Calu3 (cell line): ENCODE measurements around the gene NEDD4L. TPM values are rescaled to one million over a fixed set of nuclear protein-coding genes. Genes with fewer than 3 reads are reported as not detected.

Experiments
- BruUV-seq: library from RNA; stranded (reverse); fragments of 400-500 nt; replicated peaks from 2 replicates; lab custom pipeline; 2021; lab: Mats Ljungman, UMichigan
- CTCF ChIA-PET: fragments of 300-600 bp; sonication (Branson Sonifier 250); formaldehyde crosslinking; loops from one replicate; lab custom pipeline; 2022; ENCODE audit warnings: antibody characterized with exemption; lab: Charles Lee
- DNase-seq: peaks from one replicate; pipeline ENCODE4 v3.0.0; 2022
- H3K27ac Mint-ChIP-seq: one replicate; pipeline ENCODE4 v1.8.0; 2022; ENCODE audit warnings: mixed read lengths; ENCODE audit not compliant: unreplicated experiment
- H3K27me3 Mint-ChIP-seq: one replicate; pipeline ENCODE4 v1.8.0; 2022; ENCODE audit warnings: mixed read lengths; ENCODE audit not compliant: unreplicated experiment
- H3K36me3 Mint-ChIP-seq: one replicate; pipeline ENCODE4 v1.8.0; 2022; ENCODE audit warnings: mild to moderate bottlenecking, moderate library complexity, mixed read lengths; ENCODE audit not compliant: insufficient read depth, unreplicated experiment
- H3K4me1 Mint-ChIP-seq: one replicate; pipeline ENCODE4 v1.8.0; 2022; ENCODE audit warnings: mild to moderate bottlenecking, low read depth, mixed read lengths; ENCODE audit not compliant: unreplicated experiment
- H3K4me3 Mint-ChIP-seq: one replicate; pipeline ENCODE4 v1.8.0; 2022; ENCODE audit warnings: mild to moderate bottlenecking, low read depth, moderate library complexity, mixed read lengths; ENCODE audit not compliant: unreplicated experiment
- H3K9me3 Mint-ChIP-seq: one replicate; pipeline ENCODE4 v1.8.0; 2022; ENCODE audit warnings: low read depth, mixed read lengths; ENCODE audit not compliant: unreplicated experiment
- intact Hi-C: fragments of 100-400 bp; cut with micrococcal nuclease; formaldehyde crosslinking; loops from one replicate; pipeline ENCODE4 v1.10.0; 2022; ENCODE audit not compliant: unreplicated experiment
- total RNA-seq: library from RNA; stranded (reverse); gene quantifications from 2 replicates; pipeline ENCODE4 v1.2.3, GENCODE V29; 2022
- TF ChIP-seq, protein P1 (sequence below): fragments of 200-600 bp; IDR thresholded peaks from one replicate; pipeline ENCODE4 v1.8.0; 2022; ENCODE audit warnings: antibody characterized with exemption; ENCODE audit not compliant: unreplicated experiment

Gene NEDD4L
- total RNA-seq, 1 experiment from 2014 or later = 213 TPM

DNA sequence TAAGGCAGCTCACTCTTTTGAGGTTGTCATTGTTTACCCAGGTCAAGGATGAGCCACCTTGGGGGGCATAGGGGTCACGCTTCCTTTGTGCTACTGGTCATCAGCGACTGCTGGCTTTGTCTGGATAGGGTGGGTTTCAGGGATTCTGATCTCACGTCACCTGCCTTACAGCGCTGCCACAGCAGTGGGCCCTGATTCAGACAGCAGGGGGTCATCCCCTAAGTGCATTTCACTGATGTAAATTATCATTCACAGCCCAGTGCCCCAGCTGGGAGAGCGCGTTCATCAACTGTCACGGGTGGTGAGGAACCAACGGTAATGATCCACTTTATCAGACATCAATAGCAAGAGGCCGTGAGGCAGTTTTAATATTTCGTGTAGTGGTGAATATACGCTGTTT is 291.2 kb downstream of the NEDD4L start:
- peaks cover 82% of the 10 kb centered on the region for H3K36me3 Mint-ChIP-seq
- CTCF ChIA-PET = no interaction called here
- BruUV-seq = no TSS peak
- H3K4me1 Mint-ChIP-seq = peaks cover 12% of the 10 kb centered on the region
- no peak overlapping the region for H3K27ac Mint-ChIP-seq
- no peak overlapping the region for H3K4me3 Mint-ChIP-seq
- no peak for DNase-seq
- H3K27me3 Mint-ChIP-seq = no peaks in the 10 kb centered on the region
- no peaks in the 10 kb centered on the region for H3K9me3 Mint-ChIP-seq
- intact Hi-C loops = no loop called here
- TF ChIP-seq, protein P1, sequence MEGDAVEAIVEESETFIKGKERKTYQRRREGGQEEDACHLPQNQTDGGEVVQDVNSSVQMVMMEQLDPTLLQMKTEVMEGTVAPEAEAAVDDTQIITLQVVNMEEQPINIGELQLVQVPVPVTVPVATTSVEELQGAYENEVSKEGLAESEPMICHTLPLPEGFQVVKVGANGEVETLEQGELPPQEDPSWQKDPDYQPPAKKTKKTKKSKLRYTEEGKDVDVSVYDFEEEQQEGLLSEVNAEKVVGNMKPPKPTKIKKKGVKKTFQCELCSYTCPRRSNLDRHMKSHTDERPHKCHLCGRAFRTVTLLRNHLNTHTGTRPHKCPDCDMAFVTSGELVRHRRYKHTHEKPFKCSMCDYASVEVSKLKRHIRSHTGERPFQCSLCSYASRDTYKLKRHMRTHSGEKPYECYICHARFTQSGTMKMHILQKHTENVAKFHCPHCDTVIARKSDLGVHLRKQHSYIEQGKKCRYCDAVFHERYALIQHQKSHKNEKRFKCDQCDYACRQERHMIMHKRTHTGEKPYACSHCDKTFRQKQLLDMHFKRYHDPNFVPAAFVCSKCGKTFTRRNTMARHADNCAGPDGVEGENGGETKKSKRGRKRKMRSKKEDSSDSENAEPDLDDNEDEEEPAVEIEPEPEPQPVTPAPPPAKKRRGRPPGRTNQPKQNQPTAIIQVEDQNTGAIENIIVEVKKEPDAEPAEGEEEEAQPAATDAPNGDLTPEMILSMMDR = no peak

- Mint-ChIP-seq H3K36me3 (peaks cover 82% of the 10 kb centered on the region), H3K9me3 (no peaks in the 10 kb centered on the region), H3K4me3 (no peak overlapping the region), H3K27ac (no peak overlapping the region), H3K27me3 (no peaks in the 10 kb centered on the region), H3K4me1 (peaks cover 12% of the 10 kb centered on the region)
- DNase-seq = no peak
- TF ChIP-seq, protein P1 = no peak
- intact Hi-C loops = no loop called here
- CTCF ChIA-PET = interaction anchor here (0.6 kb wide), 2 partner anchors 227 to 559 kb away, joined by 3 to 4 read pairs; no protein-coding TSS in a partner anchor
- no TSS peak for BruUV-seq
These were observed 291.8 kb downstream of the NEDD4L start for GRCh38 chr18:58335821-58336220.

GRCh38 chr18:58336605-58337004 is 292.6 kb downstream of the NEDD4L start:
- TF ChIP-seq, protein P1 = no peak
- Mint-ChIP-seq H3K27ac (no peak overlapping the region), H3K36me3 (peaks cover 78% of the 10 kb centered on the region), H3K4me1 (peaks cover 14% of the 10 kb centered on the region), H3K4me3 (no peak overlapping the region), H3K27me3 (no peaks in the 10 kb centered on the region), H3K9me3 (no peaks in the 10 kb centered on the region)
- no peak for DNase-seq
- no TSS peak for BruUV-seq
- CTCF ChIA-PET = interaction anchor here (0.6 kb wide), 2 partner anchors 227 to 560 kb away, joined by 3 to 4 read pairs; no protein-coding TSS in a partner anchor
- intact Hi-C loops = no loop called here

DNA sequence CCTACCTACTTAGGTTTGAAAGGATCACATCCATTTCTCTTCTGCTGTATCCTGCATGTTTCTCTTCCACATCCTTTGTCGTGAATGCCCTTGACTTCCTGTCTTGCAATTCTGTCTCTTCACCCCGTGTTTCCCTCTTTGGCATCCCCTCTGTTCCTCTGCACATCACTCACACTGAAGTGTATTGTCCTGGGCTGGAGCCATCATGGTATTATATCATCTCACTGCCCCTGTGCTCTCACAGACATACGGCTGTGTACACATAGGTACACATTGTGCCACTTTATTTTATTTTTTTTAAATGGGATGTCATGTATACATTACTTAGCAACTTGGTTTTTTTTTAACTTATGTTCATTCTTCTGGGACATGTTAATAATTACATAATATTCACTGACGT is 293.3 kb downstream of the NEDD4L start:
- H3K27me3 Mint-ChIP-seq = no peaks in the 10 kb centered on the region
- peaks cover 19% of the 10 kb centered on the region for H3K4me1 Mint-ChIP-seq
- intact Hi-C loops = no loop called here
- no peaks in the 10 kb centered on the region for H3K9me3 Mint-ChIP-seq
- CTCF ChIA-PET = no interaction called here
- BruUV-seq = no TSS peak
- TF ChIP-seq, protein P1 = no peak
- DNase-seq = no peak
- peaks cover 78% of the 10 kb centered on the region for H3K36me3 Mint-ChIP-seq
- no peak overlapping the region for H3K27ac Mint-ChIP-seq
- no peak overlapping the region for H3K4me3 Mint-ChIP-seq
